Neural crest cell (in vitro differentiated cells): ENCODE data around the gene PLSCR1. TPM values are rescaled to one million over a fixed set of nuclear protein-coding genes. Genes with fewer than 3 reads are reported as not detected.

Experiments
- DNase-seq: peaks from one replicate; pipeline ENCODE4 v3.0.0; 2021; ENCODE audit warnings: low read depth, mixed read lengths, low spot score
- H3K27ac Mint-ChIP-seq: one replicate; pipeline ENCODE4 v1.8.0; 2021; ENCODE audit warnings: mild to moderate bottlenecking, mixed read lengths; ENCODE audit not compliant: unreplicated experiment
- H3K27me3 Mint-ChIP-seq: 2 replicates; pipeline ENCODE4 v1.8.0; 2021; ENCODE audit warnings: low read depth, mild to moderate bottlenecking, mixed read lengths
- H3K36me3 Mint-ChIP-seq: 2 replicates; pipeline ENCODE4 v1.8.0; 2021; ENCODE audit warnings: low read depth, mild to moderate bottlenecking, mixed read lengths
- H3K4me1 Mint-ChIP-seq: 2 replicates; pipeline ENCODE4 v1.8.0; 2021; ENCODE audit warnings: mixed read lengths
- H3K4me3 Mint-ChIP-seq: one replicate; pipeline ENCODE4 v1.8.0; 2021; ENCODE audit warnings: mild to moderate bottlenecking, mixed read lengths
- H3K9me3 Mint-ChIP-seq: 2 replicates; pipeline ENCODE4 v1.8.0; 2021; ENCODE audit warnings: mixed read lengths
- CTCF ChIP-seq: fragments of 200-600 bp; sonication (generic); conservative IDR thresholded peaks from 2 replicates; pipeline ENCODE4 v1.5.0; 2021; ENCODE audit warnings: antibody characterized with exemption, mild to moderate bottlenecking
- total RNA-seq: library from RNA; stranded (reverse); gene quantifications from 2 replicates; pipeline ENCODE4 v1.2.1, GENCODE V29; 2021

PLSCR1 gene
- total RNA-seq, 1 donor from 2014 or later = 29.8 TPM

- no peaks in the 10 kb centered on the region for H3K9me3 Mint-ChIP-seq
- H3K27me3 Mint-ChIP-seq = no peaks in the 10 kb centered on the region
- H3K27ac Mint-ChIP-seq = no peak overlapping the region
- H3K36me3 Mint-ChIP-seq = no peaks in the 10 kb centered on the region
- TF ChIP-seq CTCF = no peak
- H3K4me1 Mint-ChIP-seq = peaks cover 2% of the 10 kb centered on the region
- H3K4me3 Mint-ChIP-seq = no peak overlapping the region
- no peak for DNase-seq
Observed at GRCh38 chr3:146550070-146550615, 5.7 kb upstream of the PLSCR1 start.

- no peaks in the 10 kb centered on the region for H3K27me3 Mint-ChIP-seq
- no peak overlapping the region for H3K27ac Mint-ChIP-seq
- H3K9me3 Mint-ChIP-seq = no peaks in the 10 kb centered on the region
- no peak for DNase-seq
- H3K4me1 Mint-ChIP-seq = peaks cover 18% of the 10 kb centered on the region
- H3K4me3 Mint-ChIP-seq = no peak overlapping the region
- H3K36me3 Mint-ChIP-seq = no peaks in the 10 kb centered on the region
- TF ChIP-seq CTCF = no peak
Observed at GRCh38 chr3:146547235-146547835, 2.9 kb upstream of the PLSCR1 start.

- H3K36me3 Mint-ChIP-seq = no peaks in the 10 kb centered on the region
- no peak for DNase-seq
- H3K4me3 Mint-ChIP-seq = peak overlapping the region; percentile 48
- H3K27me3 Mint-ChIP-seq = no peaks in the 10 kb centered on the region
- no peaks in the 10 kb centered on the region for H3K9me3 Mint-ChIP-seq
- H3K4me1 Mint-ChIP-seq = peaks cover 25% of the 10 kb centered on the region
- TF ChIP-seq CTCF = no peak
- H3K27ac Mint-ChIP-seq = no peak overlapping the region
Observed at GRCh38 chr3:146546366-146546965, 2.1 kb upstream of the PLSCR1 start.

- Mint-ChIP-seq H3K4me1 (peaks cover 25% of the 10 kb centered on the region), H3K36me3 (no peaks in the 10 kb centered on the region), H3K27ac (peak overlapping the region; percentile 93), H3K27me3 (no peaks in the 10 kb centered on the region), H3K4me3 (peak overlapping the region; percentile 96), H3K9me3 (no peaks in the 10 kb centered on the region)
- TF ChIP-seq CTCF = no peak
- DNase-seq = no peak
Observed at GRCh38 chr3:146544929-146545528, 622 bp upstream of the PLSCR1 start.

- Mint-ChIP-seq H3K27ac (no peak overlapping the region), H3K36me3 (peaks cover 7% of the 10 kb centered on the region), H3K4me1 (peaks cover 25% of the 10 kb centered on the region), H3K4me3 (peak overlapping the region; percentile 96), H3K9me3 (peaks cover 3% of the 10 kb centered on the region), H3K27me3 (no peaks in the 10 kb centered on the region)
- TF ChIP-seq CTCF = no peak
- no peak for DNase-seq
Observed at GRCh38 chr3:146543461-146544001, 876 bp downstream of the PLSCR1 start.
